HG03439 (cell line): ENCODE results near the gene KLRG1.

Experiments used
- ATAC-seq: cut with Tn5 transposase; IDR thresholded peaks from one replicate; pipeline ENCODE4 v1.9.1; 2021; ENCODE audit warnings: mild to moderate bottlenecking, moderate library complexity; ENCODE audit not compliant: unreplicated experiment

The KLRG1 gene

GRCh38 chr12:9040484-9041186, 51.3 kb downstream of the KLRG1 start:
- ATAC-seq = no peak

- no peak for ATAC-seq
These were observed 52.0 kb downstream of the KLRG1 start for GRCh38 chr12:9041321-9041720.

- ATAC-seq = no peak
These were observed 54.4 kb downstream of the KLRG1 start for GRCh38 chr12:9043766-9044165.

- ATAC-seq = no peak
These were observed 57.8 kb downstream of the KLRG1 start for GRCh38 chr12:9047105-9047504.

- no peak for ATAC-seq
These were observed 59.6 kb downstream of the KLRG1 start for GRCh38 chr12:9048930-9049329.

GRCh38 chr12:9049520-9050133, 60.3 kb downstream of the KLRG1 start:
- ATAC-seq = no peak

- ATAC-seq = no peak
These were observed 61.3 kb downstream of the KLRG1 start for GRCh38 chr12:9050521-9051157.

- no peak for ATAC-seq
These were observed 61.8 kb downstream of the KLRG1 start for GRCh38 chr12:9051158-9051550.

GRCh38 chr12:9052610-9053009, 63.3 kb downstream of the KLRG1 start:
- ATAC-seq = no peak
